22Rv1 (cell line): ENCODE data around the gene TTC28.
"Not testable (repeated sequence)": the region's sequence is repeated elsewhere in the genome, so short reads cannot be mapped to it uniquely, and the experiment has no call there.

Experiments
- H3K27ac ChIP-seq: fragments of 450-650 bp; 2 replicates; pipeline ENCODE4 v1.5.1; 2017
- ZFX ChIP-seq: fragments of 450-650 bp; IDR thresholded peaks from 2 replicates; pipeline ENCODE4 v1.6.1; 2017; ENCODE audit warnings: antibody characterized with exemption, borderline replicate concordance
- TF ChIP-seq, protein P1 (sequence below): fragments of 450-650 bp; IDR thresholded peaks from 2 replicates; pipeline ENCODE4 v1.5.1; 2017; ENCODE audit warnings: mild to moderate bottlenecking

TTC28 gene

DNA sequence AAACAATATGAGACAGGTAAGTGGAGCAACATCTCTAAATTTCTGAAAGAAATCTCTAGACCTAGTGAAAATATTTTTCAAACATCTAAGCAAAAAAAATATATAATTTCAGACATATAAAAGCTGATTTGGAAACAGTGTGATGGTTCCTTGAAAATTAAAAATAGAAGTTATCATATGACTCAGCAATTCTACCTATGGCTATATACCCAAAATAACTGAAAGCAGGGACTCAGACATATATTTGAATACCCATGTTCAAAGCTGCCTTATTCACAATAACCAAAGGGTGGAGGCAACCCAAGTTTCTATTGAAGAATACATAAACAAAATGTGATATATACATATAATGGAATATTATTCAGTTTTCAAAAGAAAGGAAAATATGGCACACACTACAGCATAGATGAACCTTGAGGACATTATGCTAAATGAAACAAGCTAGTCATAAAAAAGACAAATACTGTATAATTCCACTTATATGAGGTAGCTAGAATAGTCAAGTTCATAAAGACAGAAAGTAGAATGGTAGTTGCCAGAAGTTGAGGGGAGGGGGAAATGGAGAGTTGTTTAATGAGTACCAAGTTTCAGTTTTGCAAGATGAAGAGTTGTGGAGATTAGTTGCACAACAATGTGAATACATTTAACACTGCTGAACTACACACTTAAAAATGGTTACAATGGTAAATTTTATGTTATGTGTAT lies 300.4 kb downstream of the TTC28 start:
- H3K27ac ChIP-seq: no peak overlapping the region

DNA sequence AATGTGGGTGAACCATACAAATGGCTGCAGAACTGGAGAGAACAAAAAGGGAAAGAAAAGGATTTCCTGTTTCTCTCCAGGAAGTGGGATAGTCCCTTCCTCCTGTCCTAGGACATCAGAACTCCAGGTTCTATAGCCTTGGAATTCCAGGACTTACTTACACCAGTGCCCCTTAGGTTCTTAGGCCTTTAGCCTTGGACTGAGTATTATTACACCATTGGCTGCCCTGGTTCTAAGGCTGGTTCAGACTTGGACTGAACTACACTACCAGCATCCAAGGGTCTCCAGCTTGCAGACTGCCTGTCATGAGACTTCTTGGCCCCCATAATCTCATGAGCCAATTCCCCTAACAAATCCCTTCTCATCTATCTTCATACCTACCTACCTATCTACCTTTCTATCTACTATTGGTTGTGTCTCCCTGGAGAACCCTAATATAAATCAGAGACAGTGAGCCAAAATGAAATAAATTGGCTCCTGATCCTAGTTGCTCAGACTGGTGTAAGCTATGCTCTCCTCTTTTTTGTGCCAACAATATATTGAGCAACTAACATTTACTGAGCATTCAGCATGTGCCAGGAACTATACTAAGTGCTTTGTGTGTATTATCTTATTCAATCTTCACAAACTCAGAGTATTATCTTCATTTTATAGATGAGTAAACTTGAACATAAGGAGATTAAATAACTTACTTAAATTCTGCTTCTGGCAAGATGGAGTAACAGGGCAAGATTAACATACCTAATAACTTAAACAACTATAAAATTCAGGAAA lies 303.7 kb downstream of the TTC28 start:
- no peak for TF ChIP-seq ZFX
- TF ChIP-seq, protein P1, sequence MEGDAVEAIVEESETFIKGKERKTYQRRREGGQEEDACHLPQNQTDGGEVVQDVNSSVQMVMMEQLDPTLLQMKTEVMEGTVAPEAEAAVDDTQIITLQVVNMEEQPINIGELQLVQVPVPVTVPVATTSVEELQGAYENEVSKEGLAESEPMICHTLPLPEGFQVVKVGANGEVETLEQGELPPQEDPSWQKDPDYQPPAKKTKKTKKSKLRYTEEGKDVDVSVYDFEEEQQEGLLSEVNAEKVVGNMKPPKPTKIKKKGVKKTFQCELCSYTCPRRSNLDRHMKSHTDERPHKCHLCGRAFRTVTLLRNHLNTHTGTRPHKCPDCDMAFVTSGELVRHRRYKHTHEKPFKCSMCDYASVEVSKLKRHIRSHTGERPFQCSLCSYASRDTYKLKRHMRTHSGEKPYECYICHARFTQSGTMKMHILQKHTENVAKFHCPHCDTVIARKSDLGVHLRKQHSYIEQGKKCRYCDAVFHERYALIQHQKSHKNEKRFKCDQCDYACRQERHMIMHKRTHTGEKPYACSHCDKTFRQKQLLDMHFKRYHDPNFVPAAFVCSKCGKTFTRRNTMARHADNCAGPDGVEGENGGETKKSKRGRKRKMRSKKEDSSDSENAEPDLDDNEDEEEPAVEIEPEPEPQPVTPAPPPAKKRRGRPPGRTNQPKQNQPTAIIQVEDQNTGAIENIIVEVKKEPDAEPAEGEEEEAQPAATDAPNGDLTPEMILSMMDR: no peak
- H3K27ac ChIP-seq: no peak overlapping the region

More for the DNA sequence above, 300.4 kb downstream of the TTC28 start:
- TF ChIP-seq, protein P1: no peak
- TF ChIP-seq ZFX: no peak

DNA sequence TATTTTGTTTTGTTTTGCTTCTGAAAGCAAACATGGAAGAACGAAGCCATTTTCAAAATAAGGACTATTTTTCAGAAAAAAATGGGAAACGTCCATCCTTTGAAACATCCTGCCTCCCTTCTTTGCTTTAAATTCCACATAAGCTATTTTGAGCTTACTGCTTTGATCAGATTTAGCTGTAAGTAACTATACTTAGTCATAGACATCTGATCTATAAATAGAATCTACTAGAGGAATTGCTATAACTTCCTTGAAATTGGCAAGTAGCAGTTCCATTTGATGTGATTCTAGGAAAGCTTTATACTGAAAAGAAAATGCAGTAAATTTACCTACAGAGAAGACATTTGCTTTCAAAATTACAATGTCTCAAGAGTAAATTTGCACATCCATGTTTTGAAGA lies 305.8 kb downstream of the TTC28 start:
- no peak for TF ChIP-seq ZFX
- TF ChIP-seq, protein P1: no peak
- no peak overlapping the region for H3K27ac ChIP-seq

DNA sequence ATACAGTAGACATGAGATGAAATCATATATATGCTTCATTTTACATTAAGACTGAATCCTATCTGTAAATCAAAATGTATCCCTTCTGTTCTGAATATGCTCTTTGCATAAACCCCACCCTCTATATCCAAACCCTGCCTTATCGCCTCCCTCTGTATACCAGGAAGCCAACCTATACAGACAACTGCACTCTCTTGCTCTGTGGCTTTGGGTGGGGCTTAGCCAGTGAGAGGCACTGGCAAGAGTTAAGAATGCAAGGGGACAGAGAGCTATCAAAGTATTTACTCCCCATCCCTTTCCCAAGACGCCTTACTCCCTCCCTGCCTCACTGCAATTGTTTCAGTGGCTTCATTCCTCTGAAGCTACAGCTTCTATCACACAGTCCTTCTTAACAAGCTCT lies 309.8 kb downstream of the TTC28 start:
- no peak overlapping the region for H3K27ac ChIP-seq
- TF ChIP-seq, protein P1: no peak
- no peak for TF ChIP-seq ZFX

DNA sequence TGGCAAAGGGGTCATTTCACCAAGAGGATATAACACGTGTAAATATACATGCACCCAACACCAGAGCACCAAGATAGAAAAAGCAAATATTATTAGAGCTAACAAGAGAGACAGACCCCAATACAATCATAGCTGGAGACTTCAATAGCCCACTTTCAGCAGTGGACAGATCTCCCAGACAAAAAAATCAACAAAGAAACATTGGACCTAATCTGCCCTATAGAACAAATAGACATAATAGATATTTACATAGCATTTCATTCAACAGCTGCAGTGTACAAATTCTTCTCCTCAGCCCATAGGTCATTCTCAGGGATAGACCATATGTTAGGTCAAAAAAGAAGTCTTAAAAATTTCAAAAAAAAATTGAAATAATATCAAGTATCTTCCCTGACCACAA lies 312.8 kb downstream of the TTC28 start:
- TF ChIP-seq, protein P1: no peak
- TF ChIP-seq ZFX: no peak
- H3K27ac ChIP-seq: no peak overlapping the region

DNA sequence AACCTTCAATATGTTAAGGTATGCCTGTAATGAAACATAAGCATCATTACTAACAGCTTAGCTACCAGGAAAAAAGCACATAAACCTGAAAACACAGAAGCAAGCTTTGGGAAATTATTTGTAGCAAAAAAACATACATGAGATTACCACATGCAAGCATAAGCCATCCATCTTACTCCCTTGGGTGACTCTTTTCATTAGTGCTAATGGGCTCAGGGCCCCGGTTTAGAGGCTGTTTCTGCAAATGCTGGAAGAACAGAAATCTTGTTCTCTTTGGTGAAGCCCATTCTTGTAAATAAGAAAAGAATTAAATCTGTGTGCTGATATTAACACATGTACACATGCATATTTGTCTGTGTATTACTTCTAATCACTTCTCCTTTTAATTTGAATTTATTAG lies 314.3 kb downstream of the TTC28 start:
- TF ChIP-seq ZFX: no peak
- TF ChIP-seq, protein P1: no peak
- no peak overlapping the region for H3K27ac ChIP-seq

DNA sequence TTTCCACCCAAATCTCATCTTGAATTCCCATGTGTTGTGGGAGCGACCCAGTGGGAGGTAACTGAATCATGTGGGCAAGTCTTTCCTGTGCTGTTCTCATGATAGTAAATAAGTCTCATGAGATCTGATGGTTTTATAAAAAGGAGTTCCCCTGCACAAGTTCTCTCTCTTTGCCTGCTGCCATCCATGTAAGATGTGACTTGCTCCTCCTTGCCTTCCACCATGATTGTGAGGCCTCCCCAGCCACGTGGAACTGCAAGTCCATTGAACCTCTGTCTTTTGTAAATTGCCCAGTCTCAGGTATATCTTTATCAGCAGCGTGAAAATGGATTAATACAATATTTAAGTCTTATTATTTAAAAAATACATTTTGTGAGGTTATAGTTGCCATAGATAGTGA lies 315.5 kb downstream of the TTC28 start:
- H3K27ac ChIP-seq: not testable (repeated sequence)
